Cortex of kidney (tissue), 1 donor: ENCODE data around the gene STPG2.
"Not testable (repeated sequence)": the region's sequence is repeated elsewhere in the genome, so short reads cannot be mapped to it uniquely, and the experiment has no call there.

Experiments used
- DNase-seq: peaks from one replicate; lab custom pipeline; 2025; lab: John Stamatoyannopoulos, UW

Gene STPG2

GRCh38 chr4:97942951-97943350 lies 200.3 kb downstream of the STPG2 start:
- no peak for DNase-seq

GRCh38 chr4:97942137-97942536 lies 201.1 kb downstream of the STPG2 start:
- DNase-seq = no peak

- DNase-seq = no peak
These were observed 205.1 kb downstream of the STPG2 start for GRCh38 chr4:97938141-97938540.

- DNase-seq = no peak
These were observed 218.8 kb downstream of the STPG2 start for GRCh38 chr4:97924341-97924958.

- no peak for DNase-seq
These were observed 220.2 kb downstream of the STPG2 start for GRCh38 chr4:97923096-97923495.

GRCh38 chr4:97917115-97917514 lies 226.2 kb downstream of the STPG2 start:
- DNase-seq = no peak

- no peak for DNase-seq
These were observed 231.1 kb downstream of the STPG2 start for GRCh38 chr4:97912156-97912555.

- no peak for DNase-seq
These were observed 231.9 kb downstream of the STPG2 start for GRCh38 chr4:97911236-97911906.

GRCh38 chr4:97910005-97910404 lies 233.3 kb downstream of the STPG2 start:
- no peak for DNase-seq

GRCh38 chr4:97903436-97904189 lies 239.7 kb downstream of the STPG2 start:
- not testable (repeated sequence) for DNase-seq

- DNase-seq = no peak
These were observed 243.0 kb downstream of the STPG2 start for GRCh38 chr4:97900229-97900628.

- no peak for DNase-seq
These were observed 250.5 kb downstream of the STPG2 start for GRCh38 chr4:97892592-97893266.

GRCh38 chr4:97879942-97880341 lies 263.3 kb downstream of the STPG2 start:
- no peak for DNase-seq

GRCh38 chr4:97868097-97868496 lies 275.2 kb downstream of the STPG2 start:
- no peak for DNase-seq

GRCh38 chr4:97867557-97868091 lies 275.7 kb downstream of the STPG2 start:
- no peak for DNase-seq

GRCh38 chr4:97866821-97867556 lies 276.3 kb downstream of the STPG2 start:
- no peak for DNase-seq

- no peak for DNase-seq
These were observed 292.2 kb downstream of the STPG2 start for GRCh38 chr4:97851115-97851514.

GRCh38 chr4:97845758-97846157 lies 297.5 kb downstream of the STPG2 start:
- DNase-seq = no peak

GRCh38 chr4:97841512-97841911 lies 301.8 kb downstream of the STPG2 start:
- DNase-seq = no peak

GRCh38 chr4:97836662-97837061 lies 306.6 kb downstream of the STPG2 start:
- DNase-seq = no peak

GRCh38 chr4:97828646-97829045 lies 314.6 kb downstream of the STPG2 start:
- no peak for DNase-seq

GRCh38 chr4:97819294-97819693 lies 324.0 kb downstream of the STPG2 start:
- no peak for DNase-seq
